SU-DHL-6 (cell line): Measurements from ENCODE around the gene TCEANC2.

ENCODE experiments used
- H2AFZ ChIP-seq: fragments of 200-600 bp; sonication (generic); 2 replicates; pipeline ENCODE4 v1.6.1; 2014; ENCODE audit warnings: low read depth, mild to moderate bottlenecking, moderate library complexity, mixed read lengths, antibody characterized with exemption, low read length; ENCODE audit not compliant: severe bottlenecking
- H3F3A ChIP-seq: fragments of 200-600 bp; shearing (Covaris generic); 2 replicates; pipeline ENCODE4 v1.6.0; 2016; ENCODE audit warnings: antibody characterized with exemption, mild to moderate bottlenecking; ENCODE audit not compliant: insufficient read depth
- H3K27ac ChIP-seq: fragments of 200-600 bp; sonication (generic); 2 replicates; pipeline ENCODE4 v1.5.1; 2016; ENCODE audit warnings: low read depth, mild to moderate bottlenecking, low read length, moderate library complexity, mixed read lengths
- H3K27me3 ChIP-seq: fragments of 200-600 bp; sonication (generic), shearing (Covaris generic); 2 replicates; pipeline ENCODE4 v1.6.0; 2014; ENCODE audit warnings: mild to moderate bottlenecking, low read length
- H3K36me3 ChIP-seq: fragments of 200-600 bp; sonication (generic); 2 replicates; pipeline ENCODE4 v1.6.1; 2014; ENCODE audit warnings: mild to moderate bottlenecking, low read length, mixed read lengths
- H3K4me2 ChIP-seq: fragments of 300-600, 200-600 bp; shearing (Covaris generic), sonication (generic); 2 replicates; pipeline ENCODE4 v1.6.0; 2014; ENCODE audit warnings: low read length, low read depth, mild to moderate bottlenecking; ENCODE audit not compliant: poor library complexity, severe bottlenecking
- H3K4me3 ChIP-seq: fragments of 200-600 bp; sonication (generic); 2 replicates; pipeline ENCODE4 v1.5.1; 2014; ENCODE audit warnings: antibody characterized with exemption, low read length, mild to moderate bottlenecking, mixed read lengths; ENCODE audit not compliant: insufficient read depth, poor library complexity, severe bottlenecking
- H3K79me2 ChIP-seq: fragments of 200-600 bp; sonication (generic); 2 replicates; pipeline ENCODE4 v1.6.1; 2014; ENCODE audit warnings: mild to moderate bottlenecking, low read length, moderate library complexity; ENCODE audit not compliant: insufficient read depth
- H3K9ac ChIP-seq: fragments of 200-600 bp; sonication (generic); 2 replicates; pipeline ENCODE4 v1.7.0; 2014; ENCODE audit warnings: mild to moderate bottlenecking, low read length
- H3K9me2 ChIP-seq: fragments of 200-600 bp; sonication (generic); replicated peaks from 2 replicates; pipeline ENCODE4 v1.6.1; 2014; ENCODE audit warnings: low read length; ENCODE audit not compliant: insufficient read depth
- H3K9me3 ChIP-seq: fragments of 200-600 bp; sonication (generic); 2 replicates; pipeline ENCODE4 v1.6.1; 2014; ENCODE audit warnings: low read length, mixed read lengths; ENCODE audit not compliant: insufficient read depth
- H4K20me1 ChIP-seq: fragments of 200-600 bp; sonication (generic); 2 replicates; pipeline ENCODE4 v1.6.1; 2014; ENCODE audit warnings: low read depth, mild to moderate bottlenecking, antibody characterized with exemption, low read length, moderate library complexity, mixed read lengths
- CTCF ChIP-seq: fragments of 200-600 bp; sonication (generic); IDR thresholded peaks from one replicate; pipeline ENCODE4 v1.5.1; 2017; ENCODE audit warnings: antibody characterized with exemption, mild to moderate bottlenecking, low read length, moderate library complexity; ENCODE audit not compliant: insufficient read depth, poor library complexity, severe bottlenecking
- EZH2phosphoT487 ChIP-seq: fragments of 200-600 bp; sonication (generic), shearing (Covaris generic); conservative IDR thresholded peaks from 2 replicates; pipeline ENCODE4 v1.6.1; 2018; ENCODE audit warnings: mild to moderate bottlenecking, antibody characterized with exemption, low read length, moderate library complexity, mixed read lengths

TCEANC2 gene

DNA sequence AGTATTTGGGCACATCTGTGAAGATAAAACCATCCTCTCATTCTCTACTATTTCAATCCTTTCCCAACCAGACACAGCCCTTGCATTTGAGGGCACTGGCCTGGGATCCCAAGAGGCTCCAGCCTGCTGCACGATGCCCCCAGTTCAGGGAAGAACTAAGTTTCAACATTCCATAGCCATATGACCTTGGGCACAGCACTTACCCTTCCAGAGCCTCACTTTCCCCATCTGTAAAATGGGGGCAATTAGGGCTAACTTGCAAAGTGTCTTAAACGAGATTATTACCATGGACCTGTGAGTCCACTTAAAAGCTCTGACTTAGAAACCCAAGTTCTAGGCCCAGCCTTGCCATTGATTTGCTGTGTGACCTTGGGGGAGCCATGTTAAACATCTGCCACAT is 76.5 kb downstream of the TCEANC2 start:
- no peaks in the 10 kb centered on the region for H3K27me3 ChIP-seq
- no peak overlapping the region for H3K27ac ChIP-seq
- no peaks in the 10 kb centered on the region for H3K9me2 ChIP-seq
- no peak overlapping the region for H3K4me2 ChIP-seq
- H3K9ac ChIP-seq, result no peak overlapping the region
- H3K9me3 ChIP-seq, result no peaks in the 10 kb centered on the region
- no peak overlapping the region for H2AFZ ChIP-seq
- no peaks in the 10 kb centered on the region for H4K20me1 ChIP-seq
- no peaks in the 10 kb centered on the region for H3F3A ChIP-seq
- no peaks in the 10 kb centered on the region for H3K36me3 ChIP-seq
- no peak for TF ChIP-seq CTCF
- no peak for TF ChIP-seq EZH2phosphoT487
- no peak overlapping the region for H3K4me3 ChIP-seq
- no peaks in the 10 kb centered on the region for H3K79me2 ChIP-seq

GRCh38 chr1:54131419-54131818 is 78.0 kb downstream of the TCEANC2 start:
- Histone ChIP-seq H3K9ac (no peak overlapping the region), H3K4me2 (no peak overlapping the region), H3F3A (no peaks in the 10 kb centered on the region), H3K27me3 (no peaks in the 10 kb centered on the region), H3K9me3 (no peaks in the 10 kb centered on the region), H3K4me3 (no peak overlapping the region), H3K27ac (no peak overlapping the region), H3K9me2 (no peaks in the 10 kb centered on the region), H3K36me3 (no peaks in the 10 kb centered on the region), H4K20me1 (no peaks in the 10 kb centered on the region), H2AFZ (no peak overlapping the region), H3K79me2 (no peaks in the 10 kb centered on the region)
- no peak for TF ChIP-seq EZH2phosphoT487
- TF ChIP-seq CTCF, result no peak

DNA sequence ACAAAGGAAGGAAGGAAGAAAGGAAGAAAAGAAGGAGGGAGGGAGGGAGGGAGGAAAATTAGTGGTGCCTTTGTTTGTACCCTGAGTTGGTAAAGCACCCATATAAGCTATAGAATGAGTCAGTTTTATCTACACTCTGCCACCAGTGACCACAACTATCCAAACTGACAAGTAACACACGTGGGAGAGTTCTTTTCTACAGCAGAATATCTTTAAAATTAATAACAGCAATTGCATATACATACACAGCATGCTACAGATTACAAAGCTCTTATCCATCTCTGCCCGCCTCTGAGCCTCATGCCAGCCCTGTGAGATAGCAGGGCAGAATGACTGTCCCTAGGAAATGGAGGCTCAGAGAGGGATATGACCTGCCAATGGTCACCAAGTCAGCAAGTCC is 79.1 kb downstream of the TCEANC2 start:
- no peak overlapping the region for H2AFZ ChIP-seq
- no peak for TF ChIP-seq CTCF
- TF ChIP-seq EZH2phosphoT487, result no peak
- H3K27me3 ChIP-seq, result no peaks in the 10 kb centered on the region
- H3K4me3 ChIP-seq, result no peak overlapping the region
- no peaks in the 10 kb centered on the region for H3K79me2 ChIP-seq
- no peaks in the 10 kb centered on the region for H3K9me2 ChIP-seq
- no peak overlapping the region for H3K27ac ChIP-seq
- H4K20me1 ChIP-seq, result no peaks in the 10 kb centered on the region
- H3K4me2 ChIP-seq, result no peak overlapping the region
- no peaks in the 10 kb centered on the region for H3K9me3 ChIP-seq
- H3F3A ChIP-seq, result no peaks in the 10 kb centered on the region
- no peaks in the 10 kb centered on the region for H3K36me3 ChIP-seq
- H3K9ac ChIP-seq, result no peak overlapping the region

DNA sequence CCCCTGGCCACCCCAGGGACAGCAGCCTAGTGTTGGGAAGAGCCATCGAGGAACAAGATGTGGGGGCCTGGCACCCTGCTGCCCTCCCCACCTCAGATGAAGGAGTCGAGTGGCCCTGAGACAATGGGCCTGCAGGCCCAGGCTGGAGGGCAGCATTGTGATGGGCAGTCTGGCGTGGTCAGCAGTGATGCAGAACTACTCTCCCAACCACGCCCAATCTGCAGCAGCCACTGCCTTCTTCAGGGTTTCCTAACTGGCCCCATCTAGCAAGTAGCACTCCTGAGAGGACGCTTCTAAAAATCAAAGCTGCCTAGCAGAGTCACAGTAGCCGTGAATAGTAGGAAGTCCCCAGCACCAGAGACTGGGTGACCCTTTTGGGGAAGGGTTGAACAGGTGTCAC is 80.9 kb downstream of the TCEANC2 start:
- H3K9ac ChIP-seq, result no peak overlapping the region
- H3K9me2 ChIP-seq, result no peaks in the 10 kb centered on the region
- H3K79me2 ChIP-seq, result no peaks in the 10 kb centered on the region
- no peaks in the 10 kb centered on the region for H4K20me1 ChIP-seq
- no peaks in the 10 kb centered on the region for H3F3A ChIP-seq
- TF ChIP-seq EZH2phosphoT487 (no peak), CTCF (no peak)
- H3K9me3 ChIP-seq, result no peaks in the 10 kb centered on the region
- no peak overlapping the region for H3K4me3 ChIP-seq
- no peaks in the 10 kb centered on the region for H3K36me3 ChIP-seq
- no peak overlapping the region for H2AFZ ChIP-seq
- no peak overlapping the region for H3K27ac ChIP-seq
- H3K4me2 ChIP-seq, result no peak overlapping the region
- no peaks in the 10 kb centered on the region for H3K27me3 ChIP-seq
